HL-60 (cell line): Measurements from ENCODE around the gene HAO1.

Experiments used
- DNase-seq, 2 experiments: peaks; one replicate each; pipeline ENCODE4 v3.0.0-alpha.2; 2010 to 2020; ENCODE audit warnings: low read depth in 1 of 2, low spot score in 1 of 2
- H3K27ac ChIP-seq: fragments of 250-450 bp; sonication (Bioruptor Pico); replicated peaks from 2 replicates; pipeline ENCODE4 v1.5.1; 2020; ENCODE audit warnings: mild to moderate bottlenecking, moderate library complexity
- H3K27me3 ChIP-seq: fragments of 250-450 bp; sonication (Bioruptor Pico); 2 replicates; pipeline ENCODE4 v1.5.1; 2021; ENCODE audit warnings: mild to moderate bottlenecking, moderate library complexity; ENCODE audit not compliant: insufficient read depth, poor library complexity, severe bottlenecking
- H3K4me3 ChIP-seq: replicated peaks from 2 replicates; pipeline ENCODE4 v1.5.1; 2011; ENCODE audit warnings: mild to moderate bottlenecking, control low read depth, low read length; ENCODE audit not compliant: insufficient read depth
- CTCF ChIP-seq: IDR thresholded peaks from one replicate; pipeline ENCODE4 v1.5.1; 2011; ENCODE audit warnings: low read length, control low read depth, inconsistent platforms; ENCODE audit not compliant: insufficient read depth
- GABPA ChIP-seq: IDR thresholded peaks from 2 replicates; pipeline ENCODE4 v1.6.1; 2012; ENCODE audit warnings: low read depth
- POLR2AphosphoS5 ChIP-seq: IDR thresholded peaks from 2 replicates; pipeline ENCODE4 v1.6.1; 2012; ENCODE audit warnings: low read depth
- REST ChIP-seq: IDR thresholded peaks from 2 replicates; pipeline ENCODE4 v1.6.1; 2012; ENCODE audit warnings: low read depth; ENCODE audit not compliant: insufficient replicate concordance
- SPI1 ChIP-seq: IDR thresholded peaks from 2 replicates; pipeline ENCODE4 v1.6.1; 2012; ENCODE audit warnings: low read depth, mild to moderate bottlenecking, borderline replicate concordance

HAO1 gene

GRCh38 chr20:7981374-7981773 is 41.1 kb upstream of the HAO1 start:
- no peaks in the 10 kb centered on the region for H3K27me3 ChIP-seq
- no peak for TF ChIP-seq GABPA
- no peak for TF ChIP-seq CTCF
- no peak for TF ChIP-seq SPI1
- no peak for TF ChIP-seq POLR2AphosphoS5
- no peak for TF ChIP-seq REST
- no peak overlapping the region for H3K4me3 ChIP-seq
- no peak overlapping the region for H3K27ac ChIP-seq
- DNase-seq: no peak

GRCh38 chr20:7980332-7981046 is 40.2 kb upstream of the HAO1 start:
- no peak overlapping the region for H3K27ac ChIP-seq
- DNase-seq: peak; percentile 21 to 48
- no peak overlapping the region for H3K4me3 ChIP-seq
- H3K27me3 ChIP-seq: no peaks in the 10 kb centered on the region
- TF ChIP-seq POLR2AphosphoS5 (no peak), CTCF (peak; percentile 54)

GRCh38 chr20:7977709-7978108 is 37.5 kb upstream of the HAO1 start:
- no peak for DNase-seq
- Histone ChIP-seq H3K27me3 (no peaks in the 10 kb centered on the region), H3K4me3 (no peak overlapping the region), H3K27ac (no peak overlapping the region)
- no peak for TF ChIP-seq POLR2AphosphoS5
- no peak for TF ChIP-seq SPI1
- no peak for TF ChIP-seq GABPA
- no peak for TF ChIP-seq CTCF
- TF ChIP-seq REST: no peak
